ENCODE data around the gene HES3.

The HES3 gene

DNA sequence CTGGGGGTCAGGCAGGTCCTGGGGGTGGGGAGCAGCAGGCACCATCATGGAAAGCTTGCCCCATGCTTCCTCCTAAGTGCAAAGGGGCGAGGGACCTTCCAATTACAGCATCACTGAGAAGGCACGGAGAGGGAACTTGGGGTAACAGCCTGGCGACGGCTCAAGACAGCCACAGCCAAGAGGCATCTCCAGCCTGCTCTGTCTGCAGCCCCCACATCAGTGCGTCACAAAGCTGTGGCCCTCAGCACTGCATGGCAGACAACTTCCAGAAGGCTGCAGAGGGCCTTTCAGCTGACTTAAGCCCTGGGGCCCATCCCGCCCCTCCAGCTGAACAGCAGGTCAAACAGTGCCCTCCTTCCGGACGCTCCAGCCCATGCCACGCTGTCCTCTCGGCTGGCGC lies 30.1 kb downstream of the HES3 start:
- no peak for DNase-seq (ENCODE audit: low read depth in 2 of 2)
- TF ChIP-seq, protein P1, sequence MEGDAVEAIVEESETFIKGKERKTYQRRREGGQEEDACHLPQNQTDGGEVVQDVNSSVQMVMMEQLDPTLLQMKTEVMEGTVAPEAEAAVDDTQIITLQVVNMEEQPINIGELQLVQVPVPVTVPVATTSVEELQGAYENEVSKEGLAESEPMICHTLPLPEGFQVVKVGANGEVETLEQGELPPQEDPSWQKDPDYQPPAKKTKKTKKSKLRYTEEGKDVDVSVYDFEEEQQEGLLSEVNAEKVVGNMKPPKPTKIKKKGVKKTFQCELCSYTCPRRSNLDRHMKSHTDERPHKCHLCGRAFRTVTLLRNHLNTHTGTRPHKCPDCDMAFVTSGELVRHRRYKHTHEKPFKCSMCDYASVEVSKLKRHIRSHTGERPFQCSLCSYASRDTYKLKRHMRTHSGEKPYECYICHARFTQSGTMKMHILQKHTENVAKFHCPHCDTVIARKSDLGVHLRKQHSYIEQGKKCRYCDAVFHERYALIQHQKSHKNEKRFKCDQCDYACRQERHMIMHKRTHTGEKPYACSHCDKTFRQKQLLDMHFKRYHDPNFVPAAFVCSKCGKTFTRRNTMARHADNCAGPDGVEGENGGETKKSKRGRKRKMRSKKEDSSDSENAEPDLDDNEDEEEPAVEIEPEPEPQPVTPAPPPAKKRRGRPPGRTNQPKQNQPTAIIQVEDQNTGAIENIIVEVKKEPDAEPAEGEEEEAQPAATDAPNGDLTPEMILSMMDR (IDR thresholded peaks at IDR 0.05; ENCODE audit: low read depth, low read length) = no peak
- no peak overlapping the region for H3K4me3 ChIP-seq (replicated peaks in 1 of 2; ENCODE audit: low read depth in 2 of 2, low read length in 2 of 2)

- H3K4me3 ChIP-seq (replicated peaks in 1 of 2; ENCODE audit: low read depth in 2 of 2, low read length in 2 of 2) = no peak overlapping the region
- no peak for DNase-seq (ENCODE audit: low read depth in 2 of 2)
- TF ChIP-seq, protein P1 (IDR thresholded peaks at IDR 0.05; ENCODE audit: low read depth, low read length) = no peak
These were observed 30.7 kb downstream of the HES3 start for GRCh38 chr1:6274622-6275139.

- peak; percentile 78 to 84 for DNase-seq (ENCODE audit: low read depth in 2 of 2)
- H3K4me3 ChIP-seq (replicated peaks in 1 of 2; ENCODE audit: low read depth in 2 of 2, low read length in 2 of 2) = no peak overlapping the region
- TF ChIP-seq, protein P1 (IDR thresholded peaks at IDR 0.05; ENCODE audit: low read depth, low read length) = no peak
These were observed 32.1 kb downstream of the HES3 start for GRCh38 chr1:6275826-6276782.

- no peak for DNase-seq (ENCODE audit: low read depth in 2 of 2)
- no peak overlapping the region for H3K4me3 ChIP-seq (replicated peaks in 1 of 2; ENCODE audit: low read depth in 2 of 2, low read length in 2 of 2)
- TF ChIP-seq, protein P1 (IDR thresholded peaks at IDR 0.05; ENCODE audit: low read depth, low read length) = no peak
These were observed 33.0 kb downstream of the HES3 start for GRCh38 chr1:6276811-6277555.

DNA sequence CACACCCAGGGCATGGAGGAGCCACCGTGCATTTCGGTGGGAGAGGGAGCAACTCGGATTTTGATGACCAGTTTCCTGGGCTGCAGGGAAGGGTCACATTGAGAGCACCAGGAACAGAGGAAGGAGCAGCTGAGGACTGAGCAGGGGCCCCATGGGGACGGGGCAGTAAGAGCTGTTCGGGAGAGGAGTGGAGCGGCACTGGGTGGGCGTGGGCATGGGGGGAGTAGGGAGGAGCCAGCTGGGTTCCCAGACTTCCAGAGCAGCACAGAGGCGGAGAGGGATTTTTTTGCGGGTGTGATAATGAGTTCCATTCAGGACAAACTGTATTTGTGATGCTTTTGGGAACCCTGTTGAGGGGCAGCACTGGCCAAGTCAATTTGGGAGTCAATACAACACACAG lies 34.3 kb downstream of the HES3 start:
- DNase-seq (ENCODE audit: low read depth in 2 of 2) = no peak
- TF ChIP-seq, protein P1 (IDR thresholded peaks at IDR 0.05; ENCODE audit: low read depth, low read length) = no peak
- H3K4me3 ChIP-seq (replicated peaks in 1 of 2; ENCODE audit: low read depth in 2 of 2, low read length in 2 of 2) = no peak overlapping the region

- TF ChIP-seq, protein P1 (IDR thresholded peaks at IDR 0.05; ENCODE audit: low read depth, low read length) = no peak
- no peak overlapping the region for H3K4me3 ChIP-seq (replicated peaks in 1 of 2; ENCODE audit: low read depth in 2 of 2, low read length in 2 of 2)
- no peak for DNase-seq (ENCODE audit: low read depth in 2 of 2)
These were observed 35.1 kb downstream of the HES3 start for GRCh38 chr1:6279066-6279465.

Data from cardiac fibroblast (primary cell).